Erythroblast (primary cell): ENCODE data around the gene GAS2.

Source experiments
- DNase-seq, 2 experiments: peaks; one replicate each; lab custom pipeline; 2025; lab: John Stamatoyannopoulos, UW
- GATA1 ChIP-seq: IDR thresholded peaks from 2 replicates; pipeline ENCODE4 v1.6.1; 2011; ENCODE audit warnings: low read depth, mild to moderate bottlenecking, control low read depth, low read length, moderate library complexity
- POLR2A ChIP-seq: IDR thresholded peaks from 2 replicates; pipeline ENCODE4 v1.6.1; 2011; ENCODE audit warnings: mild to moderate bottlenecking, low read length

GAS2 gene

DNA sequence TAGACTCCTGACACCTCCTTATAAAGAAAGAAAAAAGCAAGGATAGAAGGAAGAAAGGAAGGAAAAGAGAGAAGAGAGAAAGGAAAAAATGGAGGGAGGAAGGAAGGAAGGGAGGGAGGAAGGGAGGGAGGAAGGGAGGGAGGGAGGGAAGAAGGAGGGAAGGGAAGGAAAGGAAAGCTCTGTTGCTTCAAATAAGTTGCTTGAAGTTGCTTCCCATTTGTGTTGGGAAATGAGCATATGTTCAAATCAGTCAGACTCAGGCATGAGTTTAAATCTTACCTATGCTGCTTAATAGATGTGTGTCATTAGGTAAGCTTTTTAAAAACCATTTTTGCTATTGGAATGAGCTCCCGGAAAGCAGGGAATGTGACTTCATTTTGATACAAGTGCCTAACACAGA lies 6.6 kb upstream of the GAS2 start:
- TF ChIP-seq POLR2A: no peak
- TF ChIP-seq GATA1: no peak
- DNase-seq: no peak

DNA sequence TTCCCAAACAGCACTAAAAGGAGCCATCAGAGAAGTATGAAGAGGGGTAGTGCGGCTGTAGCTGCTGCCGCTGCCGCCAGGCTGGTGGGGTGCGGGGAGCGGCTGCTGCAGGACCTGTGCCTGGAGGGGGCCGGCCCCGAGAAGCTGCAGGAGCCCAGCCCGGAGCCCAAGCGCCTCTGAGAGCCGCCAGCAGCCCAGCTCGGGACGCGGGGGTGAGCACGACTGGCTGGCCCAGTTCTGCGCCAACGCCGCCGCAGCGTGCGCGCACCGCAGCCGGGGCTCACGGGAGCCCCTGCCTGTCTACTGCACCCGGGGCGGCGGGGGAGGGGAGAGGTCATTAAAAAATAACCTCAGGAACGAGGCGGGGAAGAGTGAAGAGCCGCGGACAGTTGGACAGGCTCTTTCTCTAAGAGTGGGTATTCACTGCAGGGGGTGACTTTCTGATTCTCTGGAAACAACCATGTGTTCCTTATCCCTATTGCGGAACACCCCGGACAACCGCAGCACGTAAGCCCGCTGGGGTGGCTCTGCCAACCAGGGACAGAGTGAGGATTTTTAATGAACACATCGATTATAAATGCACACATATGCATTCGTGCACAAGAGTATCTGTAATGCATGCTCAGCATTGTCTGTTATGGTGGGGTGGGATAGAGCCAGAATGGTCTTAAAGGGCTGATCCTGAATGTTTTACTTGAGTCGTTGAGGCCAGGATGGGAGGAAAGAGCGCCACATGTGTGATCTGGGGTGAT lies 453 bp downstream of the GAS2 start:
- no peak for DNase-seq
- TF ChIP-seq GATA1: no peak
- TF ChIP-seq POLR2A: no peak

GRCh38 chr11:22668005-22668796 lies 1.8 kb downstream of the GAS2 start:
- DNase-seq: no peak
- TF ChIP-seq POLR2A (no peak), GATA1 (no peak)

DNA sequence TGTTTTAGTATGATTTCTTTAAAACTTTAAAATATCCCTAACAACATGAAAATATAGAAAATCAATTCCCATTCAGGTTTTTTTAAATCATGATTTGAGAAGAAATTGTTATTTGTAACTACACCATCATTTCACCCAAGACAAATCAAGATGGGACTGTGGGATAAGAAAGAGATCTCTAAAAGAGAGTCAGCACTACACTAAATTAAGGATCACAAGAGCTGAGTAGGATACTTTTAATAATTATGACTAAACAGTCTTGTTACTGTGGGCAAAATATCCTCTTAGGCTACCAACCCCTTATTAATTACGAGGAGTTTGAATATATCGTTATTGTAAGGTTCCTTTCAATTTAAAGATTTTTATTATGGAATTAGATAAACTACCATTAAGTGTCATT lies 3.0 kb downstream of the GAS2 start:
- no peak for DNase-seq
- TF ChIP-seq POLR2A: no peak
- no peak for TF ChIP-seq GATA1

DNA sequence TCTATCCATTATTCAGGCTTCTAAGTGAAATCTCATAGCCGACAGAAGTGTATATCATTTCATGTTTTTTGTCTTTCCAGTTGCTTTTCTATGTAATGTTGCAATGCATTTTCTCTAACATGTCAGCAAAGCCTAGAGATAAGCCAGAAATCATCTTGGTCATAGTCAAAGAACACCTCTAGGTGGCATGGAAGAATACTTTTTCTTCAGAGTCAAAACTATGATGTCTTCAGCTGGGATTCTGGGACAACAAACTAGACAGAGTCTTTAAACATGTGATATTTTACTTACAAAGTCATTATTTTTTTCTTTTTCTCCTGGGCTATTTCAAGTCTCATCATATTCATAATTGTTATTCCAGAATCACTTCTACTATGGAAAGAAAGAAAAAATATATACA lies 4.4 kb downstream of the GAS2 start:
- DNase-seq: no peak
- TF ChIP-seq POLR2A (no peak), GATA1 (no peak)

DNA sequence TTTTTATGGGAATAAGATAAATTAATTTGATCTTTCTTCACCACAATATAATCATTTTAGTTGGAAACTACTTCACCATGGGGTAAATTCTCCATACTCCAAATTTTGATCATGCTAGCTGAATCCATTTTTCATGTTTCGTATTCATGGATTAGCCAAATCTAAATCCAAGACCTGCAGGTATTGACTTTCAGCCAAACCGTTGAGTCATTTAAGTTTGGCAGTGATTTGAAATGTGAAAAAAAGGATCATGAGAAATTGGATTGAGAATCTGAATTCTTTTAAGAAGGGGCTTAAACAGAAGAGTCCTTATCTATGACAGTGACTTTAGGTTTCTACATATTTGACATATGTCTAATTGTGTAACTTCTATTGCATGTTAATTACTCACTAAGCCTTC lies 5.3 kb downstream of the GAS2 start:
- TF ChIP-seq GATA1 (no peak), POLR2A (no peak)
- no peak for DNase-seq

DNA sequence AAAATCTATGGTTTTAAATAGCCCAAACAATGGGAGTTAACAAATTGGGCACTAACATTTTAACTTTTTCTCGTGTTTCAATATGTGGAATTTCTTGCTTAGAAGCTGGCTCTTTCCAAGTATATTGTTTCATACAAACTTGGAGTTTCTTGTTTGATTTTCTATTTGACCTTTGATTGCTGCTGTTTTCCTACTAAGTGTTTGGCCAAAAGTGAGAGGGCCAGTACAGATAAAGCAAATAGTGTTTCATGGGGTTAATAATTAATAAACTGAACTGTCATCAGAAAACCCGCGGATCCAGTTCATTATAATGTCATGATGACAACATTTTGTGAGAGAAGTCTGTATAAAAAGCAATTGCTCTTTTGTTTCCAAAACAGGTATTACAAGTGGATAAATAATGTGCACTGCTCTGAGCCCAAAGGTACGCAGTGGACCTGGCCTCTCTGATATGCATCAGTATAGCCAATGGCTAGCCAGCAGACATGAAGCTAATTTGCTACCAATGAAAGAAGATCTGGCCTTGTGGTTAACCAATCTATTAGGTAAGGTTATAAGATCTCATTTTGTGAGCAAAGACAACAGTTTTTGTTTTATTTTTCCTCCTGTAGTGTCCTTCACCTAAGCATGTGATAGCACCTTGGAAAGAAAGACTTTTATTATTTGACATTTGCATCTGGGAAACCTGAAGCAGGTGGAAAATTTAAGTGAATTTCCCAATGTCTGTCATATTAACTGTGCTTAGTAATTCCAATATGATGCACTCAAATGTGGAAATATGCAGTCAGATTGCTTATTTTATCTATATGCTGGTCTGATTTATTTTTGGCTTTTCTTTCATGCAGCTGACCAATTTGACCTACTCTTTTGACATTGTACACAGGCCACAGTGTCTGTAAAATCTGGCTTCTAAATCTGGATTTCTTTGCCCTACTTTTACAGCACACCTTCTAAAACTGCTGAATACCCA lies 8.3 kb downstream of the GAS2 start:
- TF ChIP-seq GATA1 (no peak), POLR2A (no peak)
- DNase-seq: no peak

DNA sequence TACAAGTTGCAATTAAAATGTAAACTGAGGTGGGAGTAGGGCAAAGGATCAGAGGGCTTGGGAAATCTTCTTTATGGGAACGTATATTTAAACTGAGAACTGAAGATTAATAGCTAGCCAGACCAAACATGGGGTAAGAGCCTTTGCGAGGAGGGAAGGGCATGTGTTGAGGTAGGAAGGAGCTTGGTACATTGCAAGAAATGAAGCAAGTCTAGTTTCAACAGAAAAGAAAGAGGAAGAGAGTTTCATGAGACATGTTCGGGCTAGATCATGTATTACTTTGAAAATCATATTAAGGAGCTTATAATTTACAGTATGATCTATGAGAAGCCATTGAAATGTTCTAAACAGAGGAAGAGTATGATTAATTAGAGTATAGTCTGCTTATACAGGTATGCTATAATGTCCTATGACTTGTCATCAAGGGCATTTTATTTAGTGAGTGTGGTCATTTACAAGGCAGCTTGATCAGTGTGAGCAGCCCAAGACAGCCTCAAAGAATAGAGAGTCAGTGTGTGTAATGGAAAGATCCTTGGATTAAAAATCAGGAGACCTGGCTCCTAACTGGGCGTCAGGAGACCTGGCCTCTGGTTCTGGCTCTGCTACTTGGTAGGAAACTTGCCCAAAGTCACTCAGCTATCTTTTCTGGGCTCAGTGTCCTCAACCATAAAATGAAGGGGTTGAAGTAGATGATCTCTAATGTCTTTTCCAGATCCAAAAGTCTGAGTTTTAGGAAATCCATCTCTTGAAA lies 10.9 kb downstream of the GAS2 start:
- no peak for DNase-seq
- TF ChIP-seq POLR2A: no peak
- no peak for TF ChIP-seq GATA1

DNA sequence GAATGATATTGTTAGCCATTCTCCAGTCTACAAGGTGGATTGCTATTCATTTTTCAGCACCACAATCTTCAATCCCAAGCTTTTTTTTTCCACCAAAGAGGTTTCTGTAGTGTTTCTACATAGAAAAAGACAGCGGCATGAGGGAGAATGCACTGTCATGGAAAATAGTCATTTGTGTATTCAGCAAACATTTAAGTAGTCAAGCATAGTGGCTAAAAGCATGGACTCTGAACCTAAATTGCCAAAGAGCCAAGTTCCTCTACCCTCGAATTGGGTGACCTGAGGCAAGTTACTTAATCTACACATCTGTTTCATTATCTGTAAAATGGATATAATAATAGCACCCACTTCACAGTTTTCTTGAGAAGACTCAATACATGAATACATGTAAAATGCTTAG lies 14.2 kb downstream of the GAS2 start:
- no peak for TF ChIP-seq POLR2A
- TF ChIP-seq GATA1: no peak
- no peak for DNase-seq

GRCh38 chr11:22681281-22681812 lies 14.9 kb downstream of the GAS2 start:
- no peak for DNase-seq
- no peak for TF ChIP-seq POLR2A
- no peak for TF ChIP-seq GATA1

- DNase-seq: no peak
- TF ChIP-seq POLR2A: no peak
- TF ChIP-seq GATA1: no peak
Observed at GRCh38 chr11:22684082-22684481, 17.7 kb downstream of the GAS2 start.

- TF ChIP-seq GATA1 (no peak), POLR2A (no peak)
- DNase-seq: no peak
Observed at GRCh38 chr11:22685111-22685510, 18.7 kb downstream of the GAS2 start.
